ENCODE data around the gene CCDC159.
"Not testable (repeated sequence)": the region's sequence is repeated elsewhere in the genome, so short reads cannot be mapped to it uniquely, and the experiment has no call there.

CCDC159 gene

GRCh38 chr19:11338569-11339253 is 7.6 kb upstream of the CCDC159 start:
- DNase-seq: peak in 1 of 14 donors; percentile 23

- DNase-seq: peak in 12 of 14 donors; percentile 40 to 82 (median 64)
These were observed 6.8 kb upstream of the CCDC159 start, which contains the start of gene RAB3D for GRCh38 chr19:11339254-11340098. Gene RAB3D (minus strand): TSS chr19:11339657. CDS start chr19:11337399, 2,258 bp downstream.

- not testable (repeated sequence) for DNase-seq
These were observed 6.2 kb upstream of the CCDC159 start for GRCh38 chr19:11340099-11340467.

GRCh38 chr19:11342429-11342828 is 3.9 kb upstream of the CCDC159 start:
- no peak for DNase-seq

GRCh38 chr19:11345122-11345803 is 1.1 kb upstream of the CCDC159 start:
- no peak for DNase-seq

DNA sequence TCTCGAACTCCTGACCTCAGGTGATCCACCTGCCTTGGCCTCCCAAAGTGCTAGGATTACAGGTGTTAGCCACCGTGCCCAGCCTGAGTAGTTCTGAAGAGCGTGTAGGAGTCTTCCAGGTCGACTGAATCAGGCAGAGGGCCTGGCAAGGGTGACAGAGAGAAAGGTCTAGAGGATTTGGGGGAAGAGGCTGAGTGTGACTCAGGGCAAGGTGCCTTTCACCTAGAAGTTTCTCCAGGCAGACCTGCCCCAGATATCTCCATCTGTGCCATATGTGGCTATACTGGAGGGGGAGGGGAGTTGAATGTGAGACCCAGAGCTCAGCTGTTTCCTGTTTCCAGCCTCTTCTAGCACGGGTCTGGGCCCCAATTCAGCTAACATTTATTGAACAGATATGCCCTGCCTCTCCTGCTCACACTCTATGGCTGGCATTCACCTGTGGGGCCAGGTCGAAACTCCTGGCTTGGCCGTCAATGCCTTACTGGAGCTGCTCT is 1.3 kb downstream of the CCDC159 start:
- DNase-seq: no peak

GRCh38 chr19:11349171-11349570 is 2.9 kb downstream of the CCDC159 start:
- DNase-seq: no peak

- not testable (repeated sequence) for DNase-seq
These were observed 7.8 kb downstream of the CCDC159 start for GRCh38 chr19:11354102-11354501.

- peak in 13 of 14 donors; percentile 23 to 88 (median 68) for DNase-seq
These were observed 9.1 kb downstream of the CCDC159 start, which contains the start of gene PLPPR2 for GRCh38 chr19:11355160-11356073. Gene PLPPR2 (plus strand): TSS chr19:11355432. CDS start chr19:11357674, 2,242 bp downstream.

- no peak for DNase-seq
These were observed 9.7 kb downstream of the CCDC159 start for GRCh38 chr19:11356074-11356397.

GRCh38 chr19:11356676-11357550 is 10.6 kb downstream of the CCDC159 start:
- DNase-seq: no peak

DNA sequence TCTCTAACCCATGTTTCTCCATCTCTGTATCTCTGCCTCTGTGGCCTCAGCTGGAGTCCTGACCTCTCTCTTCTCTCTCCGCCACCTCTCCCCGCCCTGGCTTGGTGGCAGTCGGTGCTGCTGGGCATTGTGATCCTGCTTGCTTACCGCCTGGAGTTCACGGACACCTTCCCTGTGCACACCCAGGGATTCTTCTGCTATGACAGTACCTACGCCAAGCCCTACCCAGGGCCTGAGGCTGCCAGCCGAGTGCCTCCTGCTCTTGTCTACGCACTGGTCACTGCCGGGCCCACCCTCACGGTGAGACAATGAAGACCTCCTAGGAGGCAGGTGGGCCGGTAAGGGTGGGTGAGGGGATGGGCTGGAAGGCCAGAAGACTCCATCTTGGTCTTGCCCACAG is 13.1 kb downstream of the CCDC159 start:
- DNase-seq: no peak

DNA sequence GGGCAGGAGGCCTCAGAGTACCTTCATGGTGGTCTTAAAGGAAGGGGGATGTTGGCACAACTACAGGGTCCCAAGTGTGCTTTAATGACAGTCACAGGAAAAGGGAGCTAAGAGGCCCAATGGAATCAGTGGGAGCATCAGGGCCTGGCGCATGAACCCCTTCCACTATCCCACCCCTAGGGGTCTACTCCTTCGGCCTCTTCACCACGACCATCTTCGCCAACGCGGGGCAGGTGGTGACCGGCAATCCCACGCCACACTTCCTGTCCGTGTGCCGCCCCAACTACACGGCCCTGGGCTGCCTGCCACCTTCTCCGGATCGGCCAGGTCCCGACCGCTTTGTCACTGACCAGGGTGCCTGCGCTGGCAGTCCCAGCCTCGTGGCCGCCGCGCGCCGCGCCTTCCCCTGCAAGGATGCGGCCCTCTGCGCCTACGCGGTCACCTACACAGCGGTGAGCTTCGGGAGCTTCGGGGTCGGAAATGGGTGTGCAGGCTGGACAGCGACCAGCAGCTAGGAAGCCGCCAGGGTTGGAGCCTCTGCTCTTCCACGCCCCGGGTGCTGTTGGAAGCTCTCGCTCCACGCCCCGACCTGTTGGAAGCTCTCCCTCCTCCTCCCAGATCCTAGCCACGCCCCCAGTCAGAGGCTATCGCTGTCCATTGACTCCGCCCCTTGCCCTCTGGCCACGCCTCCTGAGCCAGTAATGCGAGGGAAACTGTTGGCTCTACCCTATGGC is 14.9 kb downstream of the CCDC159 start:
- no peak for DNase-seq

- DNase-seq: no peak
These were observed 15.7 kb downstream of the CCDC159 start for GRCh38 chr19:11361771-11362731.

DNA sequence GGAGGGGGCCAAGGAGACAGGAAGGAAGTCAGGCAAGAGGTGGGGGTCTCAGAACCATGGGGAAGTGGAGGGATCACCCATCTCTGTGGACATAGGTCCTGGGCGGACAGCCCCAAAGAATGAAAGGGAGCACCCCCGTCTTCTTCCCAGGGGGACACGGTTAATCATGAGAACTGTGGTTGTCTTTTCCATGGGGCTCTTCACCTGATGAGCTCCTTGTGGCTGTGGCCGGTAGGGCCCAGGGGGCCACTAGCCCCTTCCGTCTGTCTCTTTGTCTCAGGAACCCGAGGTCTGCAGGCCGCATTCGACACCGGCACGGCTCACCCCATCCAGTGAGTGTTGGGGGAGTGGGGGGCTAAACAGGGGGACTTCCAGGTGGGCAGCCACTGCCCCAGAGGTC is 17.6 kb downstream of the CCDC159 start:
- DNase-seq: no peak

DNA sequence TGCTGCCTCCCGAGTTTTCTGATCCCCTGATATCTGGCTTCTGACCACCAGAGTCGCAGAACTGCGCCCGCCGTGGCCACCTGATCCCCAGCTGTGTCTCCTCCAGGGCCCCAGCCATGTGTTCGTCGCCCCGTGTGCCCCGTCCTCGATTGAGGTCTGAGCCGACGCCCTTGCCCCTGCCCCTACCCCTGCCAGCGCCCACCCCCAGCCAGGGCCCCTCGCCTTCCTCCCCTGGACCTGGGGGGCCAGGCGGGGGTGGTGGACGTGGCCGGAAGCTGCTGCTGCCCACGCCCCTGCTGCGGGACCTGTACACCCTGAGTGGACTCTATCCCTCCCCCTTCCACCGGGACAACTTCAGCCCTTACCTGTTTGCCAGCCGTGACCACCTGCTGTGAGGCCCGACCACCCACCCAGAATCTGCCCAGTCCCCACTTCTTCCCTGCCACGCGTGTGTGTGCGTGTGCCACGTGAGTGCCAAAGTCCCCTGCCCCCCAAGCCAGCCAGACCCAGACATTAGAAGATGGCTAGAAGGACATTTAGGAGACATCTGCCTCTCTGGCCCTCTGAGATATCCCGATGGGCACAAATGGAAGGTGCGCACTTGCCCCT is 18.1 kb downstream of the CCDC159 start:
- DNase-seq: no peak

GRCh38 chr19:11364935-11365334 is 18.6 kb downstream of the CCDC159 start:
- peak in 1 of 14 donors; percentile 15 for DNase-seq

DNA sequence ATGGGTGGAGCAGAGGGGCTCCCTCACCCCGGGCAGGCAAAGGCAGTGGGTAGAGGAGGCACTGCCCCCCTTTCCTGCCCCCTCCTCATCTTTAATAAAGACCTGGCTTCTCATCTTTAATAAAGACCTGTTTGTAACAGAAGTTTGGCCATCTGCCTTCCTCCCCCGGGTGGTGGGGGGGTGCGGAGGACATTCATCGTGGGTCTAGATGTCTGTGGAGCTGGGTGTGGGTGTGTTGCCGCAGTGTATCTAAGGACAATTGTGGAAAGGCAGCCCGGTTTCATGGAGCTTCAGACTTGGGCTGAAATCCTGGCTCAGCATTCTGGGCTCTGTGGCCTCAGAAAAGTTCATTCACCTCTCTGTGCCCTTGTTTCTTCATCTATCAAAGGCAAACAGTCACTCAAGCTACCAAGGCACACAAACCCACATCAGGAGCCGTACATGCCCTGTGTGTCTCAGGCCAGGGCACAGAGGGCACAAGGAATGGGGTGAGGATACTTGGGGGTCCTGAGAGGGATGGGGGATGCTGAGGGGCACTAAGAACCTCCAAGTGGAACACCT is 19.3 kb downstream of the CCDC159 start:
- DNase-seq: no peak

All from C1 segment of cervical spinal cord (tissue), 14 donors.